HEK293T (cell line): ENCODE measurements around the gene SLC7A9.

ENCODE experiments used
- ARNT ChIP-seq: fragments of 450-650 bp; IDR thresholded peaks from 2 replicates; pipeline ENCODE4 v1.6.1; 2017; ENCODE audit warnings: mild to moderate bottlenecking
- ELF4 ChIP-seq: fragments of 450-650 bp; IDR thresholded peaks from 2 replicates; pipeline ENCODE4 v1.6.1; 2017; ENCODE audit warnings: antibody characterized with exemption
- SP1 ChIP-seq: fragments of 450-650 bp; IDR thresholded peaks from 2 replicates; pipeline ENCODE4 v1.6.1; 2017
- ZNF384 ChIP-seq: fragments of 450-650 bp; IDR thresholded peaks from 2 replicates; pipeline ENCODE4 v1.6.1; 2016

- TF ChIP-seq ZNF384 (no peak), ELF4 (no peak), SP1 (no peak), ARNT (no peak)
Observed at GRCh38 chr19:32909257-32909656, 39.7 kb upstream of the SLC7A9 start.
